ENCODE data around the gene SOX6.

The SOX6 gene

DNA sequence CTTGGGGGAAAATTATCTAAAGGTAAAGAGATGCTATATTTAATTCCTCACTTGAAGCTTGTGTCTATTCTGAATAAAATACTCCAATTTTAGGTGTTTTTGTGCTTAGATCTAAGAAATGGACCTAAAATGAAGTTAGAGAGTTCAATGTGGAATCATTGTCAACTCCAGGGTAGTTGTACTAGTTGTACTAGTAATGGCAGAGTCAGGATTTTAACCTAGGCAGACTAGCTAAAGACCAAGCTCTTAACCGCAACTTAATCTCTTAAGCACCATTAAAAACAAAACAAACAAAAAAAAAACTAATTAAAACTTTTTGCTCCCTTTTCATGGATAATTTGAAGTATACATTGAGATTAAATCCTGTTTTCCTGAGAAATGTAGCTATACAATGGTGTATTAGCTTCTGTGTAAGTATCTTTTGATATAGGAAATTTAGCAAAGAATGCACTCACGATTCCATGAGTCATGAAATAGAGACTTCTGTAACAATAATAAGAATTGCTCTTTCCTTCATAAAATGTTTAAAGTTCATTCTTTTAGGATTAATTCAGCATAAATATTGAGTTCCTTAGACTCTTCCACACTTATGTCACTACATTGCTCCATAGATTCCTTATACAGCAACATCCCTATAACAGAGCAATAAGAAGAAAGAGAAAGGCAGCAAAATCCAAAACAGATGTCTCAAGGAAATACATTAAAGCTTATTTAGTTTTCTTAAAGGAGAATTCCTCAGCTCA lies 26.5 kb upstream of the SOX6 start:
- Histone ChIP-seq H3K27ac (ENCODE audit: low read length) (no peak overlapping the region), H4K20me1 (ENCODE audit: insufficient read depth, low read length) (no peaks in the 10 kb centered on the region), H3K27me3 (ENCODE audit: low read depth, low read length) (no peaks in the 10 kb centered on the region), H3K36me3 (replicated peaks; ENCODE audit: low read depth, low read length) (no peaks in the 10 kb centered on the region), H3K9me3 (ENCODE audit: insufficient read depth, low read length) (no peaks in the 10 kb centered on the region), H3K9ac (ENCODE audit: low read length) (no peak overlapping the region), H3K79me2 (ENCODE audit: low read length) (no peaks in the 10 kb centered on the region), H3K4me2 (ENCODE audit: low read length) (no peak overlapping the region), H3K4me3 (ENCODE audit: low read length) (no peak overlapping the region), H3K4me1 (ENCODE audit: low read length) (peaks cover 17% of the 10 kb centered on the region), H2AFZ (ENCODE audit: low read depth, low read length) (no peak overlapping the region)
- TF ChIP-seq, protein P1, sequence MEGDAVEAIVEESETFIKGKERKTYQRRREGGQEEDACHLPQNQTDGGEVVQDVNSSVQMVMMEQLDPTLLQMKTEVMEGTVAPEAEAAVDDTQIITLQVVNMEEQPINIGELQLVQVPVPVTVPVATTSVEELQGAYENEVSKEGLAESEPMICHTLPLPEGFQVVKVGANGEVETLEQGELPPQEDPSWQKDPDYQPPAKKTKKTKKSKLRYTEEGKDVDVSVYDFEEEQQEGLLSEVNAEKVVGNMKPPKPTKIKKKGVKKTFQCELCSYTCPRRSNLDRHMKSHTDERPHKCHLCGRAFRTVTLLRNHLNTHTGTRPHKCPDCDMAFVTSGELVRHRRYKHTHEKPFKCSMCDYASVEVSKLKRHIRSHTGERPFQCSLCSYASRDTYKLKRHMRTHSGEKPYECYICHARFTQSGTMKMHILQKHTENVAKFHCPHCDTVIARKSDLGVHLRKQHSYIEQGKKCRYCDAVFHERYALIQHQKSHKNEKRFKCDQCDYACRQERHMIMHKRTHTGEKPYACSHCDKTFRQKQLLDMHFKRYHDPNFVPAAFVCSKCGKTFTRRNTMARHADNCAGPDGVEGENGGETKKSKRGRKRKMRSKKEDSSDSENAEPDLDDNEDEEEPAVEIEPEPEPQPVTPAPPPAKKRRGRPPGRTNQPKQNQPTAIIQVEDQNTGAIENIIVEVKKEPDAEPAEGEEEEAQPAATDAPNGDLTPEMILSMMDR (IDR thresholded peaks at IDR 0.05; ENCODE audit: low read depth, low read length), result no peak
- no peak for TF ChIP-seq EZH2phosphoT487 (IDR thresholded peaks at IDR 0.05; ENCODE audit: low read depth)

GRCh38 chr11:16382186-16382585 lies 25.8 kb upstream of the SOX6 start:
- H3K9ac ChIP-seq (ENCODE audit: low read length), result no peak overlapping the region
- H4K20me1 ChIP-seq (ENCODE audit: insufficient read depth, low read length), result no peaks in the 10 kb centered on the region
- no peaks in the 10 kb centered on the region for H3K79me2 ChIP-seq (ENCODE audit: low read length)
- H3K36me3 ChIP-seq (replicated peaks; ENCODE audit: low read depth, low read length), result no peaks in the 10 kb centered on the region
- H3K4me2 ChIP-seq (ENCODE audit: low read length), result no peak overlapping the region
- TF ChIP-seq EZH2phosphoT487 (IDR thresholded peaks at IDR 0.05; ENCODE audit: low read depth), result no peak
- TF ChIP-seq, protein P1 (IDR thresholded peaks at IDR 0.05; ENCODE audit: low read depth, low read length), result no peak
- H3K27ac ChIP-seq (ENCODE audit: low read length), result no peak overlapping the region
- H3K4me1 ChIP-seq (ENCODE audit: low read length), result peaks cover 17% of the 10 kb centered on the region
- no peaks in the 10 kb centered on the region for H3K9me3 ChIP-seq (ENCODE audit: insufficient read depth, low read length)
- no peak overlapping the region for H3K4me3 ChIP-seq (ENCODE audit: low read length)
- H2AFZ ChIP-seq (ENCODE audit: low read depth, low read length), result no peak overlapping the region
- no peaks in the 10 kb centered on the region for H3K27me3 ChIP-seq (ENCODE audit: low read depth, low read length)

- H4K20me1 ChIP-seq (ENCODE audit: insufficient read depth, low read length), result no peaks in the 10 kb centered on the region
- H3K4me1 ChIP-seq (ENCODE audit: low read length), result peaks cover 15% of the 10 kb centered on the region
- H3K79me2 ChIP-seq (ENCODE audit: low read length), result no peaks in the 10 kb centered on the region
- TF ChIP-seq EZH2phosphoT487 (IDR thresholded peaks at IDR 0.05; ENCODE audit: low read depth), result no peak
- TF ChIP-seq, protein P1 (IDR thresholded peaks at IDR 0.05; ENCODE audit: low read depth, low read length), result no peak
- H3K27ac ChIP-seq (ENCODE audit: low read length), result no peak overlapping the region
- H3K4me3 ChIP-seq (ENCODE audit: low read length), result no peak overlapping the region
- no peaks in the 10 kb centered on the region for H3K36me3 ChIP-seq (replicated peaks; ENCODE audit: low read depth, low read length)
- H2AFZ ChIP-seq (ENCODE audit: low read depth, low read length), result no peak overlapping the region
- no peak overlapping the region for H3K4me2 ChIP-seq (ENCODE audit: low read length)
- no peak overlapping the region for H3K9ac ChIP-seq (ENCODE audit: low read length)
- H3K9me3 ChIP-seq (ENCODE audit: insufficient read depth, low read length), result no peaks in the 10 kb centered on the region
- H3K27me3 ChIP-seq (ENCODE audit: low read depth, low read length), result no peaks in the 10 kb centered on the region
These were observed 24.7 kb upstream of the SOX6 start for GRCh38 chr11:16380941-16381568.

DNA sequence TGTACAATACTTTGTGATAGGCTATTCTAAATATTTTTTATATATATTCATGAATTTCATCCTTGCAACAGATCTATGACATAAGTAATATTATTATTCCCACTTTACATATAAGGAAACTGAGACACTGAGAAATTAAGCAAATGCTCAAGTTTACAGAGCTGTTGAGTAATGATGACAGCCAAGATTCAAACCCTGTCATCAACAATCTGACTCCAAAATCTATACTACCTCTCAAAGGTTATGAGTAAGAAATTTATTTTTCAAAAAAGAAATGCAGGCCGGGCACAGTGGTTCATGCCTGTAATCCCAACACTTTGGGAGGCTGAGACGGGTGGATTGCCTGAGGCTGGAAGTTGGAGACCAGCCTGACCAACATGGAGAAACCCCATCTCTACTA lies 22.6 kb upstream of the SOX6 start:
- no peaks in the 10 kb centered on the region for H3K27me3 ChIP-seq (ENCODE audit: low read depth, low read length)
- no peak overlapping the region for H3K4me2 ChIP-seq (ENCODE audit: low read length)
- H2AFZ ChIP-seq (ENCODE audit: low read depth, low read length), result no peak overlapping the region
- H3K4me3 ChIP-seq (ENCODE audit: low read length), result no peak overlapping the region
- H3K9me3 ChIP-seq (ENCODE audit: insufficient read depth, low read length), result no peaks in the 10 kb centered on the region
- H3K27ac ChIP-seq (ENCODE audit: low read length), result no peak overlapping the region
- H3K79me2 ChIP-seq (ENCODE audit: low read length), result no peaks in the 10 kb centered on the region
- no peak overlapping the region for H3K9ac ChIP-seq (ENCODE audit: low read length)
- no peaks in the 10 kb centered on the region for H4K20me1 ChIP-seq (ENCODE audit: insufficient read depth, low read length)
- no peaks in the 10 kb centered on the region for H3K36me3 ChIP-seq (replicated peaks; ENCODE audit: low read depth, low read length)
- no peaks in the 10 kb centered on the region for H3K4me1 ChIP-seq (ENCODE audit: low read length)
- TF ChIP-seq, protein P1 (IDR thresholded peaks at IDR 0.05; ENCODE audit: low read depth, low read length), result no peak
- TF ChIP-seq EZH2phosphoT487 (IDR thresholded peaks at IDR 0.05; ENCODE audit: low read depth), result no peak
